Lower leg skin (tissue), 4 donors: ENCODE results near the gene ASXL2. TPM values are rescaled to one million over a fixed set of nuclear protein-coding genes. Genes with fewer than 3 reads are reported as not detected.
A peak's percentile ranks its signal among the peaks of the same experiment; 100 is the strongest.

Experiments
- DNase-seq, 2 donors: peaks; one replicate each; pipeline ENCODE4 v3.0.0-alpha.2; 2019; ENCODE audit warnings: low spot score in 2 of 2
- H3K4me3 ChIP-seq: fragments of 200-600 bp; sonication (generic); 2 replicates; pipeline ENCODE4 v1.5.1; 2017; ENCODE audit warnings: mild to moderate bottlenecking, low read depth; ENCODE audit not compliant: poor library complexity, severe bottlenecking
- POLR2A ChIP-seq, 2 donors: fragments of 450-650 bp; IDR thresholded peaks; one replicate each; pipeline ENCODE4 v1.6.1; 2016 to 2017; ENCODE audit warnings: antibody characterized with exemption in 2 of 2, mild to moderate bottlenecking in 1 of 2, moderate library complexity in 1 of 2
- WGBS, 2 donors: methylation state at CpG; one replicate each; pipeline ENCODE4 v1.1.5; 2018; 5-methylcytosine and 5-hydroxymethylcytosine counted together
- intact Hi-C: fragments of 100-400 bp; cut with DNase I; formaldehyde crosslinking; loops from one replicate; pipeline ENCODE4 v1.15.0; 2023; ENCODE audit warnings: low total_unique reads
- total RNA-seq, 4 donors: library from RNA; depleted of rRNA; stranded (reverse); fragments of >200 nt; gene quantifications; one replicate each; pipeline ENCODE4 v1.1.0, GENCODE V29; 2016
- TF ChIP-seq, protein P1 (sequence below), 3 donors: fragments of 450-650 bp; IDR thresholded peaks; one replicate each; pipeline ENCODE4 v1.5.1; 2016; ENCODE audit warnings: antibody characterized with exemption in 3 of 3, mild to moderate bottlenecking in 3 of 3, moderate library complexity in 2 of 3

ASXL2 gene
- total RNA-seq, 4 donors from 2014 or later = 15.1 to 21.4 (median 20.0) TPM

DNA sequence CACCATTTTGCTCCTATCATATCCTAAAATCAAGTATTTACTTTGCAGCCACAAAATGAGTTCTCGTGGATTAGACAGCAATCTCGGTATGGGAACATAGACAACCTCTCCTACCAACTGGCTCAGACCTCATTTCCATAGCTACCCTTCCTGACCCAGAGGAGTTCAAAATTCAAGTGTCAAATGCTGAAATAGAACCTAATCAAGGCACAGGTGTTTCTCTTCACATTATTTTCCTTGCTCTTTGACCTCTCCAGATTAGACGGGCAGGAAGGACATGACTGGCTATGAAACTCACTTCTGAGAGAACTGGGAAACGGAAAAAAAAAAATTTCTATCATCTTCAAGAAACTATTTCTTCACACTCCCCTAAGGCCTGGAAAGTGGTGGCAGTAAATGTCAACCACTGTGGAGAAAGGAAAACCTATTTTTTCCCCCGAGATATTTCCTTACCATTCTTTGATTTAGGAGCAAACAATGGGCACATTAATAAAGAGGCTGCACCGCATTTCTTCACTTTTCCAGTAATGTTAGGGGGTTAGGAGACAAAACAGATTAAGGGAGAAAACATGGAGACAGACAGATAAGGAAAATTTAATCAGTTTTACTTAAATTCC lies 141.3 kb downstream of the ASXL2 start:
- no peak for TF ChIP-seq POLR2A (IDR thresholded peaks at IDR 0.05)
- TF ChIP-seq, protein P1, sequence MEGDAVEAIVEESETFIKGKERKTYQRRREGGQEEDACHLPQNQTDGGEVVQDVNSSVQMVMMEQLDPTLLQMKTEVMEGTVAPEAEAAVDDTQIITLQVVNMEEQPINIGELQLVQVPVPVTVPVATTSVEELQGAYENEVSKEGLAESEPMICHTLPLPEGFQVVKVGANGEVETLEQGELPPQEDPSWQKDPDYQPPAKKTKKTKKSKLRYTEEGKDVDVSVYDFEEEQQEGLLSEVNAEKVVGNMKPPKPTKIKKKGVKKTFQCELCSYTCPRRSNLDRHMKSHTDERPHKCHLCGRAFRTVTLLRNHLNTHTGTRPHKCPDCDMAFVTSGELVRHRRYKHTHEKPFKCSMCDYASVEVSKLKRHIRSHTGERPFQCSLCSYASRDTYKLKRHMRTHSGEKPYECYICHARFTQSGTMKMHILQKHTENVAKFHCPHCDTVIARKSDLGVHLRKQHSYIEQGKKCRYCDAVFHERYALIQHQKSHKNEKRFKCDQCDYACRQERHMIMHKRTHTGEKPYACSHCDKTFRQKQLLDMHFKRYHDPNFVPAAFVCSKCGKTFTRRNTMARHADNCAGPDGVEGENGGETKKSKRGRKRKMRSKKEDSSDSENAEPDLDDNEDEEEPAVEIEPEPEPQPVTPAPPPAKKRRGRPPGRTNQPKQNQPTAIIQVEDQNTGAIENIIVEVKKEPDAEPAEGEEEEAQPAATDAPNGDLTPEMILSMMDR (IDR thresholded peaks at IDR 0.05) = no peak
- WGBS, 2 donors = 79 to 81% methylated on average over 6 of the region's 6 CpGs
- intact Hi-C loops = no loop called here
- no peak for DNase-seq
- no peak overlapping the region for H3K4me3 ChIP-seq

GRCh38 chr2:25735835-25736234 lies 142.5 kb downstream of the ASXL2 start:
- DNase-seq = no peak
- no peak for TF ChIP-seq POLR2A (IDR thresholded peaks at IDR 0.05)
- TF ChIP-seq, protein P1 (IDR thresholded peaks at IDR 0.05) = no peak
- H3K4me3 ChIP-seq = no peak overlapping the region
- WGBS, 2 donors = 92 to 93% methylated on average over 1 of the region's 1 CpG
- intact Hi-C loops = no loop called here

DNA sequence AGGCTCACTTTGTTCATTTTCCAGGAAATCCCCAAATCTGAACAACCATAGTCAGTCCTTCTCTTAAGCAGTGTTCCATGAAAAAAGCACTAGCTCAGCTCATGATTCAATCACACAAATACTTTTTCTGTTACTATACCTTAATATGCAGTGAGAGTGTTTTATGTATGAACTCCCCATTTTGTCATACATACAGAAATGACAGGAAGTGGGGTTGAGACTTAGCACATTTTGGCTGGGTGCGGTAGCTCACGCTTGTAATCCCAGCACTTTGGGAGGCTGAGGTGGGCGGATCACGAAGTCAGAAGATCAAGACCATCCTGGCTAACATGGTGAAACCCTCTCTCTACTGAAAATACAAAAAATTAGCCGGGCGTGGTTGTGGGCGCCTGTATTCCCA lies 149.7 kb downstream of the ASXL2 start:
- DNase-seq = peak in 1 of 2 donors; percentile 25
- TF ChIP-seq, protein P1 (IDR thresholded peaks at IDR 0.05) = no peak
- no peak for TF ChIP-seq POLR2A (IDR thresholded peaks at IDR 0.05)
- WGBS, 2 donors = 90 to 97% methylated on average over 7 of the region's 7 CpGs
- intact Hi-C loops = no loop called here
- no peak overlapping the region for H3K4me3 ChIP-seq

- 59 to 73% methylated on average over 3 of the region's 3 CpGs for WGBS, 2 donors
- intact Hi-C loops = no loop called here
- no peak for DNase-seq
- H3K4me3 ChIP-seq = no peak overlapping the region
- TF ChIP-seq, protein P1 (IDR thresholded peaks at IDR 0.05) = no peak
- no peak for TF ChIP-seq POLR2A (IDR thresholded peaks at IDR 0.05)
Measured at GRCh38 chr2:25726522-25726921, 151.8 kb downstream of the ASXL2 start.

- no peak overlapping the region for H3K4me3 ChIP-seq
- intact Hi-C loops = no loop called here
- peak in 1 of 2 donors; percentile 62 for DNase-seq
- TF ChIP-seq, protein P1 (IDR thresholded peaks at IDR 0.05) = no peak
- no peak for TF ChIP-seq POLR2A (IDR thresholded peaks at IDR 0.05)
- WGBS, 2 donors = 96 to 98% methylated on average over 3 of the region's 3 CpGs
Measured at GRCh38 chr2:25725877-25726276, 152.4 kb downstream of the ASXL2 start.

- TF ChIP-seq, protein P1 (IDR thresholded peaks at IDR 0.05) = no peak
- no peak for TF ChIP-seq POLR2A (IDR thresholded peaks at IDR 0.05)
- WGBS, 2 donors = 90 to 94% methylated on average over 6 of the region's 6 CpGs
- peak in 1 of 2 donors; percentile 18 for DNase-seq
- no peak overlapping the region for H3K4me3 ChIP-seq
- intact Hi-C loops = no loop called here
Measured at GRCh38 chr2:25724756-25725155, 153.5 kb downstream of the ASXL2 start.
